Mucosa of gallbladder (tissue), 1 donor: ENCODE results near the gene BABAM1. TPM values are rescaled to one million over a fixed set of nuclear protein-coding genes. Genes with fewer than 3 reads are reported as not detected.
"Not testable (repeated sequence)": the region's sequence is repeated elsewhere in the genome, so short reads cannot be mapped to it uniquely, and the experiment has no call there.

Experiments
- DNase-seq: peaks from one replicate; pipeline ENCODE4 v3.0.0-alpha.2; 2020; ENCODE audit warnings: low spot score
- total RNA-seq: library from RNA; stranded (reverse); gene quantifications from one replicate; pipeline ENCODE4 v1.2.1, GENCODE V29; 2021
- donor health status: DM: no; HTN: no; CAD: no.

The BABAM1 gene
- total RNA-seq, 1 donor from 2014 or later: 70.5 TPM

DNA sequence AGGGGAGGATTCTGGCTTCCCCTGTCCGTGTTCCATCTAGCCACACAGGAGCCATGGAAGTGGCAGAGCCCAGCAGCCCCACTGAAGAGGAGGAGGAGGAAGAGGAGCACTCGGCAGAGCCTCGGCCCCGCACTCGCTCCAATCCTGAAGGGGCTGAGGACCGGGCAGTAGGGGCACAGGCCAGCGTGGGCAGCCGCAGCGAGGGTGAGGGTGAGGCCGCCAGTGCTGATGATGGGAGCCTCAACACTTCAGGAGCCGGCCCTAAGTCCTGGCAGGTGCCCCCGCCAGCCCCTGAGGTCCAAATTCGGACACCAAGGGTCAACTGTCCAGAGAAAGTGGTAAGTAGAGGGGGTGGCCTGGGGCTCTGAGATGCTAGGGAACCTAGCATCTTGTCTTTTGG is 1.5 kb downstream of the BABAM1 start:
- DNase-seq: no peak

DNA sequence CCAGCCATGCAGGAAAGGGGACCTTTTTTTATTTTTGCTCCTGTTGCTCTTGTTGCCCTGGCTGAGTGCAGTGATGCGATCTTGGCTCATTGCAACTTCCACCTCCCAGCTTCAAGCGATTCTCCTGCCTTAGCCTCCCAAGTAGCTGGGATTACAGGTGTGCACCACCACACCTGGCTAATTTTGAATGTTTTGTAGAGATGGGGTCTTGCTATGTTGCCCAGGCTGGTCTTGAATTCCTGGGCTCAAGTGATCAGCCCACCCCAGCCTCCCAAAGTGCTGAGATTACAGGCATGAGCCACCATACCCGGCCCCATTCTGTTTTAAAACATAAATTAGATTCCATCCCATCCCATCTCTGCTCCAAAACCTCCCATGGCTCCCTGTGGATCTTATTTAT is 7.6 kb downstream of the BABAM1 start:
- not testable (repeated sequence) for DNase-seq

- DNase-seq: no peak
Observed at GRCh38 chr19:17275441-17276175, 8.4 kb downstream of the BABAM1 start.

- DNase-seq: no peak
Observed at GRCh38 chr19:17279436-17279835, 12.2 kb downstream of the BABAM1 start.

- DNase-seq: no peak
Observed at GRCh38 chr19:17281391-17282304, 14.4 kb downstream of the BABAM1 start, which contains the start of gene ANKLE1. Gene ANKLE1 (plus strand): TSS chr19:17281901. CDS start chr19:17281921, 20 bp downstream.

DNA sequence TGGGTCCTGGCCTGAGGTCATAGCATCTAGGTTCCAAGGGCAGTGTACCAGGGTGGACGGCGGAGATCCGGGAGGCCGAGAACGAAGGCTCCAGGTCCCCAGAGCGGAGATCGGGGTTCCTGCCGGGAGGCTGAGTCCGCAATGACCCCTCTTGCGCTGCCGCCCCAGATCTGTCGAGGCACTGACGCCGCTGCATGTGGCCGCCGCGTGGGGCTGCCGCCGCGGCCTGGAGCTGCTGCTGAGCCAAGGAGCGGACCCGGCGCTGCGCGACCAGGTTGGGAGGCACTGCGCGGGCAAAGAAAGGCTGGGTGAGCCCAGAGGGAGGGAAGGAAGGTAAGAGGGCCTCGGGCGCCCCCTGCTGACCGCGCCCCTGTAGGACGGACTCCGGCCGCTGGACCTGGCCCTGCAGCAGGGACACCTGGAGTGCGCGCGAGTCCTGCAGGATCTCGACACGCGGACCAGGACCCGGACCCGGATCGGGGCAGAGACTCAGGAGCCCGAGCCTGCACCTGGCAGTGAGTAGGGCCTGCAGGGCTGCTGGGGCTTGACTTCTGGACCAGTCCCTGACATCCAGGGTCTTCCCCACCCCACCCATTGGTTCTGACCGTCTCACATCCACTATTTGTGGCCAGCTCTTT is 15.4 kb downstream of the BABAM1 start:
- DNase-seq: peak; percentile 83

DNA sequence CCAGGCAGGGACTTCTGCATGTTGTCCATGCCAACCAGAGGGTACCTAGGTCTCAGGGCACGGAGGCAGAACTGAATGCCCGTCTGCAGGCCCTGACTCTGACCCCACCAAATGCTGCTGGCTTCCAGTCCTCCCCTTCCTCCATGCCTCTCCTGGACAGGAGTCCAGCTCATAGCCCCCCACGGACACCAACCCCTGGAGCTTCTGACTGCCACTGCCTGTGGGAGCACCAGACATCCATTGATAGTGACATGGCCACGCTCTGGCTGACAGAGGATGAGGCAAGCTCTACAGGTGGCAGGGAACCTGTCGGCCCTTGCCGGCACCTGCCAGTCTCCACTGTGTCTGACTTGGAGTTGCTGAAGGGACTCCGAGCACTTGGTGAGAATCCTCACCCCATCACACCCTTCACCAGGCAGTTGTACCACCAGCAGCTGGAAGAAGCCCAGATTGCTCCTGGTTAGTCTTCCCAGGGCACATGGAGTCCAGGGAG is 16.3 kb downstream of the BABAM1 start:
- no peak for DNase-seq

DNA sequence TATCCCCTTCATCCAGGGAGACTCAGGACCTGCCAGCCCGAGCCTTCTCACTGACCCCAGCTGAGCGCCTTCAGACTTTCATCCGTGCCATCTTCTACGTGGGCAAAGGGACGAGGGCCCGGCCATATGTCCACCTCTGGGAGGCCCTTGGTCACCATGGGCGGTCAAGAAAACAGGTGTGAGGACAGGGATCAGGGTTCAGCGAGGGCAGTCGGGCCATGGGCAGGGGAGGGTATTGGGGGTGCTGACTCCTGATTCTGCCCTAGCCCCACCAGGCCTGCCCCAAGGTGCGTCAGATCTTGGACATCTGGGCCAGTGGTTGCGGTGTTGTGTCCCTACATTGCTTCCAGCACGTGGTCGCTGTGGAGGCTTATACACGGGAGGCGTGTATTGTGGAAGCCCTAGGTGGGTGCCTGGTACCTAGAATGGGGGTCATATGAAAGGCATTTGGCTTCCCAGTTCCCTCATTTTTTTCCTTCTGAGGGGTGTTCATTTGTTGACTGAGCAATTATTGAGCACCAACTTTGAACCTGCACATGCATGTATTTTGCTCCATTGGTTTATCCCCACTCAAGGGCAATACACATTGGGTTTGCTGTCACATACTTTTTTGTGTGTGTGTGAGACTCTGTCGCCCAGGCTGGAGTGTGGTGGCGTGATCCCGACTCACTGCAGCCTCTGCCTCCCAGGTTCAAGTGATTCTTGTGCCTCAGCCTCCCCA is 18.3 kb downstream of the BABAM1 start:
- no peak for DNase-seq

DNA sequence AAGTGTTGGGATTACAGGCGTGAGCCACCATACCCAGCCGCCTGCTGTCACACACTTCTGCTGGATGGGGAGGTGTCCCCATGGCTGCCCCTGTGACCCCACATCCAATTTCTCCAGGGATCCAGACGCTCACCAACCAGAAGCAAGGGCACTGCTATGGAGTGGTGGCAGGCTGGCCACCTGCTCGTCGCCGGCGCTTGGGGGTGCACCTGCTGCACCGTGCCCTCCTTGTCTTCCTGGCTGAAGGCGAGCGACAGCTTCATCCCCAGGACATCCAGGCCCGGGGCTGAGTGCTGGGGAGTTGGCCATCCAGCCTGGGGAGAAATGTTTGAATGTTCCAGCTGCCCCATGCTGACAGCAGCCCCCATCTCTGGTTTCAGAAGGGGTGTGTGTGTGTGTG is 19.0 kb downstream of the BABAM1 start:
- no peak for DNase-seq

- no peak for DNase-seq
Observed at GRCh38 chr19:17286752-17287151, 19.5 kb downstream of the BABAM1 start.

DNA sequence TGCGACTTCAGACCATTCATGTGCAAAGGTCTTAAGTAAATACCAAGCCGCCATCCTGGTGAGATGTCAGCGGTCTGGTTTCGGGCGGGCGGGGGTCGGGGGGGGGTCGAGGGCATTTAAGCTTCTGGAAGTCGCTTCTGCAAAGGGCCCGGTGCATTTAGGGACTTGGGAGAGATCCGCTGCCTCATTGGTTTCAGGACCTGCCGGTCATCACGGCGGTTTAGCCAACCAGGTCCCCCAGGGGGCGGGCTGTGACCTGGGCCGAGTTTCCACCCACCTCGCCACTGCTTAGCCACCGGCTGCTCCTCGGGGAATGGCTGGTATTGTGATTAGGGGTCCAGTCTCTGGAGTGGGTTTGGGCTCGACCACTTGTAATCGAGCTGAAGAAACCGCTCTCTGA is 22.2 kb downstream of the BABAM1 start:
- DNase-seq: peak; percentile 59

- DNase-seq: peak; percentile 80
Observed at GRCh38 chr19:17292301-17293074, 25.2 kb downstream of the BABAM1 start.

GRCh38 chr19:17293605-17294004 is 26.4 kb downstream of the BABAM1 start:
- DNase-seq: no peak

GRCh38 chr19:17294051-17294891 is 27.0 kb downstream of the BABAM1 start:
- no peak for DNase-seq

DNA sequence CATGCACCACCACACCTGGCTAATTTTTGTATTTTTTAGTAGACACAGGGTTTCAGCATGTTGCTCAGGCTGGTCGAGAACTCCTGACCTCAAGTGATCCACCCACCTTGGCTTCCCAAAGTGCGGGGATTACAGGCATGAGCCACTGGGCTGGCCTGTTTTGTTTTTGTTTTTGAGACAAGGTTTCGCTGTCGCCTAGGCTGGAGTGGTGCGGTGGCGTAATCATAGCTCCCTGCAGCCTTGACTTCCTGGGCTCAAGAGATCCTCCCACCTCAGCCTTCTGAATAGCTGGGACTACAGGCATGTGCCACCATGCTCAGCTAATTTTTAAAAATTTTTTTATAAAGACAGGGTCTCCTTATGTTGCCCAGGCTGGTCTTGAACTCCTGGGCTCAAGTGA is 28.3 kb downstream of the BABAM1 start:
- DNase-seq: not testable (repeated sequence)

DNA sequence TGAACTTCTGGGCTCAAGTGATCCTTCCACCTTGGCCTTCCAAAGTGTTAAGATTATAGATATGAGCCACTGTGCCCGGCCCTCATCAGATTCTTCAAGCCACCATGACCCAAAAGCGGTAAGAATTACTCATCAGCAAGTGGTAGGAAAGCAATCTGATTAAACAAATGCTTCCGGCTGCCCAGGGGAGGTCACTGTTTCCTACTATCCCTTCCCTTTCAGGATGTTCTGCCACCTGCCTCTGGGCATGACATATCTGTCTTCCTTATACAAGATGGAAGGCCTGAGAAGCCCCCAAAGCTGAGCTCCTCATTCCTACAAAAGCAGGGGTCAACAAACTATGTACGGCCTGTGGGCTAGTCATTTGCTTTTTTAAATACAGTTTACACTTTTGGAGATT is 29.0 kb downstream of the BABAM1 start:
- DNase-seq: no peak

DNA sequence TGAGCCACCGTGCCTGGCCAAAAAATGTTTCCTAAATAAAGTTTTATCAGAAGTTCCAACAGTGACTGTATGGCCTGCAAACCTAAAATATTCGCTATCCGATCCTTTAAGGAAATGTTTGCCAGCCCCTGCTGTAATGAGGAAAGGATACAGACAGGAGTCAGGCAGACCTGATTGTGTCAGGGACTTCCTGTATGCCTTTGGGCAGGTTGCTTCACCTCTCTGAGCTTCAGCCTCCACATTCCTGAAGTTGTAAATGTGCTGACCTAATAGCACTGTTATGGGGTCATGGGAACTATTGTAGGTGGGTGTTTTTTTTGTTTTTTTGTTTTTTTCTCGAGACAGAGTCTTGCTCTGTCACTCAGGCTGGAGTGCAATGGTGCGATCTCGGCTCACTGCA is 29.7 kb downstream of the BABAM1 start:
- DNase-seq: no peak

DNA sequence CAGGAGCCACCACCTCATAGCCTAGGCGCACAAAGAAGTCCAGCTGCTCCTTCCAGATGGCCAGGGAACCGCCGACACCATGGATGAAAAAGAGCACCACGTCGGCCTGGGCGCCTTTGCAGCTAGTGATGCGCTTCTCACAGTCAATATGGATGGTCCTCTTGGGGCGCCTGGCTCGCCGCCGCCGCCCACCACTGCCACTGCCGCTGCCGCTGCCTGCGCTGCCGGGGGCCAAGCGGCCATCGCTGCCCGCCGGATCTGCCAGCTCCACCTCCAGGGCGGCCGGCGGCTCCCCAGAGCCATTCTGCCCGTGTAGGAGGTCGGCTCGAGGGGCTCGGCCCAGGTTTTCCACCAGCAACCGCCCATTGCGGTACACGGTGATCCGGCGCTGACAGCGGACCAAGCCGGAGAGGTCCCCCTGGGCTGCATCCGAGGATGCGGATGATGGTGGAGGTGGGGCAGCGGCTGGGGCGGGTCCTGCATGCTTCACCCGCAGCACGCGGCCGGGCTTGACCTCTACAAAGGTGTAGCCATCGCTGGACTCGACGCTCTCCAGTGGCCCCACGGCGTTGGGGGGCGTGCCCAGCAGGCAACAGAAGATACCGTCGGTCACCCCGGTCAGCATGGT is 33.9 kb downstream of the BABAM1 start:
- no peak for DNase-seq
